ENCODE results near the gene AKAP12. TPM values are rescaled to one million over a fixed set of nuclear protein-coding genes. Genes with fewer than 3 reads are reported as not detected.
"Not testable (repeated sequence)": the region's sequence is repeated elsewhere in the genome, so short reads cannot be mapped to it uniquely, and the experiment has no call there.

Gene AKAP12
- polyA plus RNA-seq, 1 donor from 2014 or later, result not detected

- no peaks in the 10 kb centered on the region for H3K9me3 Mint-ChIP-seq
- no peak overlapping the region for H3K4me3 Mint-ChIP-seq
- no peaks in the 10 kb centered on the region for H3K27me3 Mint-ChIP-seq
- no peaks in the 10 kb centered on the region for H3K36me3 Mint-ChIP-seq
- H3K4me1 Mint-ChIP-seq, result no peaks in the 10 kb centered on the region
- H3K27ac Mint-ChIP-seq, result no peak overlapping the region
These were observed 110.8 kb downstream of the AKAP12 start for GRCh38 chr6:151350442-151351145.

- H3K4me3 Mint-ChIP-seq, result no peak overlapping the region
- no peaks in the 10 kb centered on the region for H3K9me3 Mint-ChIP-seq
- no peak overlapping the region for H3K27ac Mint-ChIP-seq
- no peaks in the 10 kb centered on the region for H3K4me1 Mint-ChIP-seq
- H3K27me3 Mint-ChIP-seq, result no peaks in the 10 kb centered on the region
- H3K36me3 Mint-ChIP-seq, result no peaks in the 10 kb centered on the region
These were observed 111.5 kb downstream of the AKAP12 start for GRCh38 chr6:151351146-151351700.

DNA sequence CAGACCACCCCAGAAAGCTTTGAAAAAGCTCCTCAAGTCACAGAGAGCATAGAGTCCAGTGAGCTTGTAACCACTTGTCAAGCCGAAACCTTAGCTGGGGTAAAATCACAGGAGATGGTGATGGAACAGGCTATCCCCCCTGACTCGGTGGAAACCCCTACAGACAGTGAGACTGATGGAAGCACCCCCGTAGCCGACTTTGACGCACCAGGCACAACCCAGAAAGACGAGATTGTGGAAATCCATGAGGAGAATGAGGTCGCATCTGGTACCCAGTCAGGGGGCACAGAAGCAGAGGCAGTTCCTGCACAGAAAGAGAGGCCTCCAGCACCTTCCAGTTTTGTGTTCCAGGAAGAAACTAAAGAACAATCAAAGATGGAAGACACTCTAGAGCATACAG, 112.0 kb downstream of the AKAP12 start:
- Mint-ChIP-seq H3K27ac (no peak overlapping the region), H3K4me3 (no peak overlapping the region)

DNA sequence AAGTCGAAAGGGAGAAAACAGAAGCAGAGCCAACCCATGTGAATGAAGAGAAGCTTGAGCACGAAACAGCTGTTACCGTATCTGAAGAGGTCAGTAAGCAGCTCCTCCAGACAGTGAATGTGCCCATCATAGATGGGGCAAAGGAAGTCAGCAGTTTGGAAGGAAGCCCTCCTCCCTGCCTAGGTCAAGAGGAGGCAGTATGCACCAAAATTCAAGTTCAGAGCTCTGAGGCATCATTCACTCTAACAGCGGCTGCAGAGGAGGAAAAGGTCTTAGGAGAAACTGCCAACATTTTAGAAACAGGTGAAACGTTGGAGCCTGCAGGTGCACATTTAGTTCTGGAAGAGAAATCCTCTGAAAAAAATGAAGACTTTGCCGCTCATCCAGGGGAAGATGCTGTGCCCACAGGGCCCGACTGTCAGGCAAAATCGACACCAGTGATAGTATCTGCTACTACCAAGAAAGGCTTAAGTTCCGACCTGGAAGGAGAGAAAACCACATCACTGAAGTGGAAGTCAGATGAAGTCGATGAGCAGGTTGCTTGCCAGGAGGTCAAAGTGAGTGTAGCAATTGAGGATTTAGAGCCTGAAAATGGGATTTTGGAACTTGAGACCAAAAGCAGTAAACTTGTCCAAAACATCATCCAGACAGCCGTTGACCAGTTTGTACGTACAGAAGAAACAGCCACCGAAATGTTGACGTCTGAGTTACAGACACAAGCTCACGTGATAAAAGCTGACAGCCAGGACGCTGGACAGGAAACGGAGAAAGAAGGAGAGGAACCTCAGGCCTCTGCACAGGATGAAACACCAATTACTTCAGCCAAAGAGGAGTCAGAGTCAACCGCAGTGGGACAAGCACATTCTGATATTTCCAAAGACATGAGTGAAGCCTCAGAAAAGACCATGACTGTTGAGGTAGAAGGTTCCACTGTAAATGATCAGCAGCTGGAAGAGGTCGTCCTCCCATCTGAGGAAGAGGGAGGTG, 112.9 kb downstream of the AKAP12 start:
- Mint-ChIP-seq H3K36me3 (no peaks in the 10 kb centered on the region), H3K27me3 (no peaks in the 10 kb centered on the region), H3K4me3 (no peak overlapping the region), H3K27ac (no peak overlapping the region), H3K9me3 (no peaks in the 10 kb centered on the region), H3K4me1 (no peaks in the 10 kb centered on the region)

More for the DNA sequence above, 112.0 kb downstream of the AKAP12 start:
- Mint-ChIP-seq H3K9me3 (no peaks in the 10 kb centered on the region), H3K4me1 (no peaks in the 10 kb centered on the region), H3K27me3 (no peaks in the 10 kb centered on the region), H3K36me3 (no peaks in the 10 kb centered on the region)

GRCh38 chr6:151353795-151354194, 114.0 kb downstream of the AKAP12 start:
- Mint-ChIP-seq H3K36me3 (peaks cover 4% of the 10 kb centered on the region), H3K4me1 (no peaks in the 10 kb centered on the region), H3K27me3 (no peaks in the 10 kb centered on the region), H3K4me3 (no peak overlapping the region), H3K9me3 (no peaks in the 10 kb centered on the region), H3K27ac (no peak overlapping the region)

- not testable (repeated sequence) for H3K4me3 Mint-ChIP-seq, H3K27ac Mint-ChIP-seq, H3K9me3 Mint-ChIP-seq, H3K36me3 Mint-ChIP-seq, H3K27me3 Mint-ChIP-seq, H3K4me1 Mint-ChIP-seq
These were observed 117.2 kb downstream of the AKAP12 start for GRCh38 chr6:151356983-151357382.

DNA sequence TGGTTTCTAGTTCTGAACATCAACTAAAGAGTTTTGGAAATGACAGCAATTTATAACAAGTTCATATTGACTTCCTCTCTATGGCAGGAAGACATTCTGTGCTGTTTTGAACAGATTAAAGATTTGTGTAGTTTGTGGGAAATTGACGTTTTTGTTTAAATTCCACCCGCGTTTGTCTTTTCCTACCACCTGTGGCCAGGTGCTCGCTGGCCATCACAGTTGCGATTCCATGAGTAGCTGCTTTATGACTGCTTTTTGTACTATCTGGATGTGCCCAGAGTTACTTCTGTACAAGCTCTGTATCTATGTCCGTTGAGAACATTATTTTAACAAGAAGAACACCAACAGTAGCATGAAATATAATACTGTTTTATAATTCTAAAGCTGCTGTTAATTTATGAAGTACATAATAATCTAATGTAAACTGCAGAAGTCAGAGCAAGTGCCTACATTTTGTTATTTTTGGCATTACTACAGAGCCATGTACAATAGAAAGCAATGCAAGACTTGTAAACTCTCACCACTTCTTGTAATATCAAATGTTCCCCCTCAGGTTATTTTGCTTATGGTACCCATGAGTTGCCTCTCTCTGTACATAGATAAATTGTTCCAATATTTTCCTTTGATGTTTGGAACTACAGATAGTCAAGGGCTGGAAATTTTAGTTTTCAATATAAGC, 118.1 kb downstream of the AKAP12 start:
- H3K36me3 Mint-ChIP-seq, result peaks cover 4% of the 10 kb centered on the region
- no peaks in the 10 kb centered on the region for H3K9me3 Mint-ChIP-seq
- H3K4me1 Mint-ChIP-seq, result no peaks in the 10 kb centered on the region

GRCh38 chr6:151358475-151358874, 118.7 kb downstream of the AKAP12 start:
- H3K4me1 Mint-ChIP-seq, result no peaks in the 10 kb centered on the region
- no peak overlapping the region for H3K27ac Mint-ChIP-seq
- H3K36me3 Mint-ChIP-seq, result peaks cover 4% of the 10 kb centered on the region
- H3K4me3 Mint-ChIP-seq, result no peak overlapping the region
- H3K27me3 Mint-ChIP-seq, result no peaks in the 10 kb centered on the region
- no peaks in the 10 kb centered on the region for H3K9me3 Mint-ChIP-seq

More for the DNA sequence above, 118.1 kb downstream of the AKAP12 start:
- no peak overlapping the region for H3K4me3 Mint-ChIP-seq
- no peak overlapping the region for H3K27ac Mint-ChIP-seq
- no peaks in the 10 kb centered on the region for H3K27me3 Mint-ChIP-seq

GRCh38 chr6:151359486-151359885, 119.7 kb downstream of the AKAP12 start:
- Mint-ChIP-seq H3K4me3 (no peak overlapping the region), H3K27ac (no peak overlapping the region), H3K4me1 (no peaks in the 10 kb centered on the region), H3K27me3 (no peaks in the 10 kb centered on the region), H3K36me3 (peaks cover 5% of the 10 kb centered on the region), H3K9me3 (no peaks in the 10 kb centered on the region)

GRCh38 chr6:151365233-151365632, 125.5 kb downstream of the AKAP12 start:
- Mint-ChIP-seq H3K4me3 (no peak overlapping the region), H3K27me3 (no peaks in the 10 kb centered on the region), H3K4me1 (no peaks in the 10 kb centered on the region), H3K27ac (no peak overlapping the region), H3K36me3 (peaks cover 9% of the 10 kb centered on the region), H3K9me3 (no peaks in the 10 kb centered on the region)

DNA sequence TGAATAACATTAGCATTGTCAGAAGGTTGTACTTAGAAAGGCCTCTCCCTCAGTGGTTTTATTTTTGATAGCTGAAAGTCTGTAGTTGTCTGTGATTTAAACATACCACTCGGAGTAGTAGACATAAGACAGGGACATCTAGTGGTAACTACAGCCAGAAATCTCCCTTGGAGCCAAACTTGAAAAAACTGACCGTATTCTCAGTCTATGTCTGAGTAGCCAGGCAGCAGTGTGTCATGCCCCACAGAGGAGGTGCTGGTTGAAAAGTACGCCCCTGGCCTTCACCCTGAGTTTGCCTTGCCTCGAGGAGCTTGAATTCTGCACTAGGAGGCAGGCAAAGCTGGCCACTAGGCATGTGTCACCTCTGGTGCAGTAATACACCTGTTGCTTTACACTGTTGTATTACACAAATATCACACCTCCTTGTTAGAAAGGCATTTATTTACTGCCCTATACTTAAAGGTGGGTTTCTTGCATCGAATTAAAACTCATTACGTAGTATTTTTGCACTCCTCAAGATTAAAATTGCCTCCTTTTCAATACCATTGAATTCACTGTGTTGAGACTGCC, 130.8 kb downstream of the AKAP12 start:
- Mint-ChIP-seq H3K4me3 (no peak overlapping the region), H3K4me1 (peaks cover 8 to 17% (median 9%) of the 10 kb centered on the region in 3 donors), H3K27ac (no peak overlapping the region), H3K27me3 (no peaks in the 10 kb centered on the region), H3K36me3 (peaks cover 19% of the 10 kb centered on the region), H3K9me3 (no peaks in the 10 kb centered on the region)

GRCh38 chr6:151372164-151372563, 132.4 kb downstream of the AKAP12 start:
- Mint-ChIP-seq H3K27me3 (peaks cover 4% of the 10 kb centered on the region), H3K36me3 (peaks cover 17% of the 10 kb centered on the region), H3K9me3 (no peaks in the 10 kb centered on the region), H3K27ac (peak overlapping the region in 1 of 3 donors; percentile 47), H3K4me1 (peaks cover 21 to 32% (median 24%) of the 10 kb centered on the region in 3 donors), H3K4me3 (peak overlapping the region in 1 of 4 donors; percentile 65)

- Mint-ChIP-seq H3K4me1 (peaks cover 27 to 42% (median 37%) of the 10 kb centered on the region in 3 donors), H3K4me3 (peak overlapping the region in 2 of 4 donors; percentile 9 to 21), H3K27ac (peak overlapping the region in 1 of 3 donors; percentile 47), H3K27me3 (peaks cover 4% of the 10 kb centered on the region), H3K36me3 (peaks cover 16% of the 10 kb centered on the region), H3K9me3 (no peaks in the 10 kb centered on the region)
These were observed 134.4 kb downstream of the AKAP12 start for GRCh38 chr6:151374036-151374683.

DNA sequence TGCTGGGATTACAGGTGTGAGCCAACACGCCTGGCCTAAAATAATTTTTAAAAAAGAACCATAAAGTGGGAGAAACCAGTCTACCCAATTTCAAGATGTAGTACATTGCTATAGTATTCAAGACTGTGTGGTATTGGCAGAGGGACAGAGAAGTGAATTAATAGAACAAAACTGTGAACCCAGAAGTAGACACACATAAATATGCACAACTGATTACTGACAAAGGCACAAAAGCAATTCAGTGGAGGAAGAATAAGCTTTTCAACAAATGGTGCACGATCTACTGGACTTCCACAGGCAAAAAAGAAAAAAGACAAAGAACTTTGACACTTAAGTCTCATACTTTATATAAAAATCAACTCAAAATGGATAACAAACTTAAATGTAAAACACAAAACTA, 136.1 kb downstream of the AKAP12 start:
- Mint-ChIP-seq H3K9me3 (no peaks in the 10 kb centered on the region), H3K27me3 (peaks cover 4% of the 10 kb centered on the region), H3K4me3 (peak overlapping the region in 1 of 4 donors; percentile 88), H3K36me3 (peaks cover 21% of the 10 kb centered on the region), H3K4me1 (peaks cover 38 to 56% (median 51%) of the 10 kb centered on the region in 3 donors), H3K27ac (no peak overlapping the region)
